Measurements from ENCODE around the gene JMJD1C. TPM values are rescaled to one million over a fixed set of nuclear protein-coding genes. Genes with fewer than 3 reads are reported as not detected.

Gene JMJD1C
- total RNA-seq, 1 experiment from 2014 or later = 66.3 TPM

GRCh38 chr10:63483983-63484382 lies 18.2 kb upstream of the JMJD1C start:
- H4K20me1 ChIP-seq (ENCODE audit: insufficient read depth) = no peaks in the 10 kb centered on the region
- H3K4me1 ChIP-seq (ENCODE audit: control insufficient read depth in 1 of 2, insufficient read depth in 2 of 2, low read length in 2 of 2) = no peaks in the 10 kb centered on the region
- ChIA-PET RAD21 (ENCODE audit: low non-redundant PET in 1 of 2, low total read pairs in 2 of 2, uncharacterized antibody in 2 of 2, unreplicated experiment in 2 of 2) (no interaction called here), CTCF (no interaction called here), POLR2A (interaction anchor here (2.1 kb wide), 1 partner anchor 8 kb away, joined by 5 read pairs; no protein-coding TSS in a partner anchor)
- no peak overlapping the region for H3K27ac ChIP-seq (ENCODE audit: low read depth, low read length)
- H3K9me3 ChIP-seq (ENCODE audit: control insufficient read depth in 1 of 2, insufficient read depth in 1 of 2, low read depth in 1 of 2, low read length in 2 of 2) = no peaks in the 10 kb centered on the region
- H3K9me2 ChIP-seq (ENCODE audit: insufficient read depth) = no peaks in the 10 kb centered on the region
- no peak overlapping the region for H3K4me3 ChIP-seq (replicated peaks in 1 of 2; ENCODE audit: low read depth in 1 of 2, low read length in 2 of 2)
- no peak for TF ChIP-seq POLR2A (IDR thresholded peaks at IDR 0.05; ENCODE audit: borderline replicate concordance, extremely low read depth, insufficient read depth, insufficient read length)
- no peak for TF ChIP-seq RAD21 (IDR thresholded peaks at IDR 0.05; ENCODE audit: low read depth)
- no peak for TF ChIP-seq ZFX (IDR thresholded peaks at IDR 0.05)
- intact Hi-C loops (cut with micrococcal nuclease) = no loop called here
- DNase-seq (ENCODE audit: low read depth, low spot score) = no peak
- ATAC-seq = no peak
- no peaks in the 10 kb centered on the region for H3K27me3 ChIP-seq (ENCODE audit: insufficient read depth, low read length)
- BruUV-seq (replicated peaks) = no TSS peak
- no peak overlapping the region for H3K4me2 ChIP-seq (ENCODE audit: low read length)
- H3K79me2 ChIP-seq (ENCODE audit: insufficient read depth, low read length) = peaks cover 61% of the 10 kb centered on the region
- H3K36me3 ChIP-seq (ENCODE audit: control insufficient read depth in 1 of 2, insufficient read depth in 2 of 2, low read length in 2 of 2) = no peaks in the 10 kb centered on the region
- no peak overlapping the region for H2AFZ ChIP-seq (ENCODE audit: low read depth, low read length, poor library complexity, severe bottlenecking)
- no peak overlapping the region for H3K9ac ChIP-seq (ENCODE audit: low read length)

GRCh38 chr10:63481815-63482421 lies 16.1 kb upstream of the JMJD1C start:
- Histone ChIP-seq H3K9ac (ENCODE audit: low read length) (no peak overlapping the region), H4K20me1 (ENCODE audit: insufficient read depth) (0 out of 2 replicates have a peak, but pooled peaks cover 4% of the 10 kb centered on the region), H3K36me3 (ENCODE audit: control insufficient read depth in 1 of 2, insufficient read depth in 2 of 2, low read length in 2 of 2) (no peaks in the 10 kb centered on the region), H3K4me2 (ENCODE audit: low read length) (no peak overlapping the region), H2AFZ (ENCODE audit: low read depth, low read length, poor library complexity, severe bottlenecking) (no peak overlapping the region), H3K27ac (ENCODE audit: low read depth, low read length) (no peak overlapping the region), H3K4me3 (replicated peaks in 1 of 2; ENCODE audit: low read depth in 1 of 2, low read length in 2 of 2) (no peak overlapping the region), H3K9me3 (ENCODE audit: control insufficient read depth in 1 of 2, insufficient read depth in 1 of 2, low read depth in 1 of 2, low read length in 2 of 2) (no peaks in the 10 kb centered on the region), H3K79me2 (ENCODE audit: insufficient read depth, low read length) (peaks cover 62% of the 10 kb centered on the region), H3K9me2 (ENCODE audit: insufficient read depth) (no peaks in the 10 kb centered on the region), H3K4me1 (ENCODE audit: control insufficient read depth in 1 of 2, insufficient read depth in 2 of 2, low read length in 2 of 2) (no peaks in the 10 kb centered on the region), H3K27me3 (ENCODE audit: insufficient read depth, low read length) (no peaks in the 10 kb centered on the region)
- TF ChIP-seq RAD21 (IDR thresholded peaks at IDR 0.05; ENCODE audit: low read depth) = no peak
- no peak for TF ChIP-seq SRF (IDR thresholded peaks at IDR 0.05; ENCODE audit: low read depth)
- no peak for TF ChIP-seq EZH2phosphoT487 (IDR thresholded peaks at IDR 0.05; ENCODE audit: borderline replicate concordance)
- no peak for TF ChIP-seq ZBTB33 (IDR thresholded peaks at IDR 0.05; ENCODE audit: extremely low read depth, insufficient replicate concordance, low read length)
- no peak for TF ChIP-seq JUND (IDR thresholded peaks at IDR 0.05)
- no peak for TF ChIP-seq FOSL1 (IDR thresholded peaks at IDR 0.05; ENCODE audit: low read depth)
- TF ChIP-seq POLR2AphosphoS5 (IDR thresholded peaks at IDR 0.05; ENCODE audit: low read depth, low read length) = no peak
- TF ChIP-seq ZNF274 (IDR thresholded peaks at IDR 0.05; ENCODE audit: low read depth, low read length) = no peak
- TF ChIP-seq YY1 (IDR thresholded peaks at IDR 0.05; ENCODE audit: extremely low read depth, insufficient replicate concordance, low read depth, low read length) = no peak
- TF ChIP-seq ELF1 (IDR thresholded peaks at IDR 0.05; ENCODE audit: borderline replicate concordance, low read depth) = no peak
- TF ChIP-seq ZFX (IDR thresholded peaks at IDR 0.05) = no peak
- TF ChIP-seq POLR2A (IDR thresholded peaks at IDR 0.05; ENCODE audit: borderline replicate concordance, extremely low read depth, insufficient read depth, insufficient read length) = no peak
- TF ChIP-seq CBX3 (IDR thresholded peaks at IDR 0.05; ENCODE audit: low read depth) = no peak
- TF ChIP-seq EZH2 (IDR thresholded peaks at IDR 0.05) = no peak
- TF ChIP-seq SIN3A (IDR thresholded peaks at IDR 0.05; ENCODE audit: low read depth) = no peak
- ChIA-PET RAD21 (ENCODE audit: low non-redundant PET in 1 of 2, low total read pairs in 2 of 2, uncharacterized antibody in 2 of 2, unreplicated experiment in 2 of 2) (no interaction called here), CTCF (no interaction called here), POLR2A (no interaction called here)
- BruUV-seq (replicated peaks) = no TSS peak
- no peak for DNase-seq (ENCODE audit: low read depth, low spot score)
- ATAC-seq = no peak
- intact Hi-C loops (cut with micrococcal nuclease) = no loop called here

All from HCT116 (cell line).